GM18507 (cell line): Measurements from ENCODE around the gene DPP4.
"Not testable (repeated sequence)": the region's sequence is repeated elsewhere in the genome, so short reads cannot be mapped to it uniquely, and the experiment has no call there.

ENCODE experiments used
- DNase-seq: peaks from one replicate; pipeline ENCODE4 v3.0.0; 2011; ENCODE audit warnings: low read depth; ENCODE audit not compliant: insufficient read length; ENCODE audit errors: extremely low spot score
- FAIRE-seq: peaks from 2 replicates; lab custom pipeline; 2011; peaks lifted over from hg19 to GRCh38; lab: Jason Lieb, UNC

DPP4 gene

GRCh38 chr2:161975062-161975812, 98.8 kb downstream of the DPP4 start:
- no peak for FAIRE-seq
- DNase-seq, result no peak

- no peak for DNase-seq
- no peak for FAIRE-seq
Observed at GRCh38 chr2:161974461-161974860, 99.6 kb downstream of the DPP4 start.

- no peak for FAIRE-seq
Observed at GRCh38 chr2:161972866-161973265, 101.1 kb downstream of the DPP4 start.

GRCh38 chr2:161972232-161972631, 101.8 kb downstream of the DPP4 start:
- no peak for FAIRE-seq
- no peak for DNase-seq

More at GRCh38 chr2:161972866-161973265, 101.1 kb downstream of the DPP4 start:
- DNase-seq, result no peak

- DNase-seq, result no peak
- FAIRE-seq, result no peak
Observed at GRCh38 chr2:161971551-161971950, 102.5 kb downstream of the DPP4 start.

- DNase-seq, result no peak
- FAIRE-seq, result no peak
Observed at GRCh38 chr2:161969159-161969558, 104.9 kb downstream of the DPP4 start.

GRCh38 chr2:161965994-161966393, 108.0 kb downstream of the DPP4 start:
- FAIRE-seq (no peak), DNase-seq (no peak)

- no peak for DNase-seq
- FAIRE-seq, result no peak
Observed at GRCh38 chr2:161964160-161964559, 109.9 kb downstream of the DPP4 start.

- FAIRE-seq (no peak), DNase-seq (no peak)
Observed at GRCh38 chr2:161962160-161962559, 111.9 kb downstream of the DPP4 start.

GRCh38 chr2:161961061-161961460, 113.0 kb downstream of the DPP4 start:
- DNase-seq (no peak), FAIRE-seq (no peak)

- DNase-seq, result no peak
- FAIRE-seq, result no peak
Observed at GRCh38 chr2:161956738-161957137, 117.3 kb downstream of the DPP4 start.

- FAIRE-seq (no peak), DNase-seq (no peak)
Observed at GRCh38 chr2:161955211-161955610, 118.8 kb downstream of the DPP4 start.

GRCh38 chr2:161954103-161954502, 119.9 kb downstream of the DPP4 start:
- FAIRE-seq (no peak), DNase-seq (no peak)

- DNase-seq, FAIRE-seq: not testable (repeated sequence)
Observed at GRCh38 chr2:161953367-161953766, 120.6 kb downstream of the DPP4 start.

- no peak for DNase-seq
- no peak for FAIRE-seq
Observed at GRCh38 chr2:161952783-161953191, 121.2 kb downstream of the DPP4 start.

GRCh38 chr2:161947836-161948235, 126.2 kb downstream of the DPP4 start:
- FAIRE-seq, result no peak

GRCh38 chr2:161947406-161947805, 126.6 kb downstream of the DPP4 start:
- no peak for DNase-seq
- FAIRE-seq, result no peak

More at GRCh38 chr2:161947836-161948235, 126.2 kb downstream of the DPP4 start:
- DNase-seq, result no peak

GRCh38 chr2:161946489-161947107, 127.4 kb downstream of the DPP4 start:
- FAIRE-seq (peak; percentile 49), DNase-seq (no peak)

- FAIRE-seq (no peak), DNase-seq (no peak)
Observed at GRCh38 chr2:161943011-161943410, 131.0 kb downstream of the DPP4 start.
